Large intestine (tissue), 3 donors: ENCODE results near the gene EXOC4. TPM values are rescaled to one million over a fixed set of nuclear protein-coding genes. Genes with fewer than 3 reads are reported as not detected.

Experiments
- DNase-seq, 2 donors: peaks; one replicate each; pipeline versions ENCODE4 v3.0.0 to v3.0.0-alpha.2; 2013
- H3K27ac ChIP-seq: one replicate; pipeline ENCODE4 v1.5.1; 2013; ENCODE audit warnings: low read length
- H3K27me3 ChIP-seq: 2 replicates; pipeline ENCODE4 v1.6.1; 2013; ENCODE audit warnings: low read length; ENCODE audit not compliant: control insufficient read depth, insufficient read depth
- H3K36me3 ChIP-seq: 2 replicates; pipeline ENCODE4 v1.6.1; 2013; ENCODE audit warnings: low read length; ENCODE audit not compliant: control insufficient read depth, insufficient read depth
- H3K4me1 ChIP-seq: one replicate; pipeline ENCODE4 v1.6.1; 2013; ENCODE audit warnings: low read length; ENCODE audit not compliant: control insufficient read depth, insufficient read depth
- H3K4me3 ChIP-seq: one replicate; pipeline ENCODE4 v1.5.1; 2013; ENCODE audit warnings: low read length
- H3K9me3 ChIP-seq: one replicate; pipeline ENCODE4 v1.6.1; 2013; ENCODE audit warnings: mild to moderate bottlenecking, low read depth, low read length, moderate library complexity; ENCODE audit not compliant: control insufficient read depth
- WGBS: methylation state at CpG from one replicate; pipeline ENCODE4 v1.1.5; 2013; ENCODE audit warnings: low lambda C conversion rate; ENCODE audit not compliant: insufficient coverage; 5-methylcytosine and 5-hydroxymethylcytosine counted together
- polyA plus RNA-seq: library from polyadenylated mRNA; unstranded; fragments of 120-200 nt; gene quantifications from one replicate; pipeline ENCODE4 v1.2.1, GENCODE V29; 2013

EXOC4 gene
- polyA plus RNA-seq, 1 donor: 45.4 TPM

GRCh38 chr7:133517766-133518165, 264.9 kb downstream of the EXOC4 start:
- no peaks in the 10 kb centered on the region for H3K36me3 ChIP-seq
- no peaks in the 10 kb centered on the region for H3K9me3 ChIP-seq
- H3K27ac ChIP-seq: no peak overlapping the region
- no peak for DNase-seq
- H3K4me1 ChIP-seq: no peaks in the 10 kb centered on the region
- H3K4me3 ChIP-seq: no peak overlapping the region
- no CpG with 5 or more reads among the region's 4 CpGs for WGBS
- no peaks in the 10 kb centered on the region for H3K27me3 ChIP-seq

GRCh38 chr7:133518718-133519117, 265.8 kb downstream of the EXOC4 start:
- DNase-seq: no peak
- Histone ChIP-seq H3K4me3 (no peak overlapping the region), H3K36me3 (no peaks in the 10 kb centered on the region), H3K4me1 (no peaks in the 10 kb centered on the region), H3K27ac (no peak overlapping the region), H3K27me3 (no peaks in the 10 kb centered on the region), H3K9me3 (no peaks in the 10 kb centered on the region)
- WGBS: 90% methylated on average over 2 of the region's 2 CpGs

GRCh38 chr7:133520248-133520647, 267.4 kb downstream of the EXOC4 start:
- no peaks in the 10 kb centered on the region for H3K27me3 ChIP-seq
- no peak for DNase-seq
- no peak overlapping the region for H3K27ac ChIP-seq
- no peaks in the 10 kb centered on the region for H3K9me3 ChIP-seq
- H3K36me3 ChIP-seq: no peaks in the 10 kb centered on the region
- 100% methylated on average over 1 of the region's 1 CpG for WGBS
- no peak overlapping the region for H3K4me3 ChIP-seq
- no peaks in the 10 kb centered on the region for H3K4me1 ChIP-seq

- H3K27me3 ChIP-seq: no peaks in the 10 kb centered on the region
- DNase-seq: no peak
- H3K27ac ChIP-seq: no peak overlapping the region
- no peak overlapping the region for H3K4me3 ChIP-seq
- WGBS: 100% methylated on average over 1 of the region's 2 CpGs
- H3K9me3 ChIP-seq: no peaks in the 10 kb centered on the region
- H3K36me3 ChIP-seq: no peaks in the 10 kb centered on the region
- no peaks in the 10 kb centered on the region for H3K4me1 ChIP-seq
Measured at GRCh38 chr7:133522501-133522900, 269.6 kb downstream of the EXOC4 start.

- no peaks in the 10 kb centered on the region for H3K27me3 ChIP-seq
- no peaks in the 10 kb centered on the region for H3K9me3 ChIP-seq
- H3K36me3 ChIP-seq: no peaks in the 10 kb centered on the region
- H3K27ac ChIP-seq: no peak overlapping the region
- no peak for DNase-seq
- WGBS: 100% methylated on average over 1 of the region's 1 CpG
- H3K4me3 ChIP-seq: no peak overlapping the region
- H3K4me1 ChIP-seq: no peaks in the 10 kb centered on the region
Measured at GRCh38 chr7:133528796-133529195, 275.9 kb downstream of the EXOC4 start.

- DNase-seq: no peak
- no peak overlapping the region for H3K4me3 ChIP-seq
- no peaks in the 10 kb centered on the region for H3K9me3 ChIP-seq
- no CpG with 5 or more reads among the region's 4 CpGs for WGBS
- no peak overlapping the region for H3K27ac ChIP-seq
- no peaks in the 10 kb centered on the region for H3K36me3 ChIP-seq
- H3K4me1 ChIP-seq: no peaks in the 10 kb centered on the region
- H3K27me3 ChIP-seq: no peaks in the 10 kb centered on the region
Measured at GRCh38 chr7:133529861-133530260, 277.0 kb downstream of the EXOC4 start.

- no peaks in the 10 kb centered on the region for H3K27me3 ChIP-seq
- no peaks in the 10 kb centered on the region for H3K9me3 ChIP-seq
- WGBS: 93% methylated on average over 2 of the region's 4 CpGs
- DNase-seq: no peak
- no peaks in the 10 kb centered on the region for H3K4me1 ChIP-seq
- no peaks in the 10 kb centered on the region for H3K36me3 ChIP-seq
- H3K27ac ChIP-seq: no peak overlapping the region
- no peak overlapping the region for H3K4me3 ChIP-seq
Measured at GRCh38 chr7:133530682-133531081, 277.8 kb downstream of the EXOC4 start.

GRCh38 chr7:133534816-133535215, 281.9 kb downstream of the EXOC4 start:
- Histone ChIP-seq H3K36me3 (no peaks in the 10 kb centered on the region), H3K4me1 (no peaks in the 10 kb centered on the region), H3K9me3 (no peaks in the 10 kb centered on the region), H3K4me3 (no peak overlapping the region), H3K27me3 (no peaks in the 10 kb centered on the region), H3K27ac (no peak overlapping the region)
- WGBS: no CpG with 5 or more reads among the region's 5 CpGs
- DNase-seq: no peak

GRCh38 chr7:133535308-133535707, 282.4 kb downstream of the EXOC4 start:
- Histone ChIP-seq H3K27me3 (no peaks in the 10 kb centered on the region), H3K36me3 (no peaks in the 10 kb centered on the region), H3K4me1 (no peaks in the 10 kb centered on the region), H3K27ac (no peak overlapping the region), H3K4me3 (no peak overlapping the region), H3K9me3 (no peaks in the 10 kb centered on the region)
- 100% methylated on average over 1 of the region's 2 CpGs for WGBS
- no peak for DNase-seq

- peak; percentile 12 to 49 for DNase-seq
- no peaks in the 10 kb centered on the region for H3K4me1 ChIP-seq
- H3K27me3 ChIP-seq: no peaks in the 10 kb centered on the region
- H3K36me3 ChIP-seq: no peaks in the 10 kb centered on the region
- H3K9me3 ChIP-seq: no peaks in the 10 kb centered on the region
- H3K27ac ChIP-seq: no peak overlapping the region
- 100% methylated on average over 1 of the region's 2 CpGs for WGBS
- no peak overlapping the region for H3K4me3 ChIP-seq
Measured at GRCh38 chr7:133536450-133536849, 283.6 kb downstream of the EXOC4 start.

- Histone ChIP-seq H3K27ac (no peak overlapping the region), H3K36me3 (no peaks in the 10 kb centered on the region), H3K27me3 (no peaks in the 10 kb centered on the region), H3K9me3 (no peaks in the 10 kb centered on the region), H3K4me1 (no peaks in the 10 kb centered on the region), H3K4me3 (no peak overlapping the region)
- WGBS: 35% methylated on average over 2 of the region's 2 CpGs
- peak in 1 of 2 donors; percentile 28 for DNase-seq
Measured at GRCh38 chr7:133539016-133539415, 286.1 kb downstream of the EXOC4 start.
